ACC112 (cell line): ENCODE measurements around the gene UGT2B28.
"Not testable (repeated sequence)": the region's sequence is repeated elsewhere in the genome, so short reads cannot be mapped to it uniquely, and the experiment has no call there.

Experiments
- H2AFZ ChIP-seq: fragments of 200-600 bp; sonication (generic); one replicate; pipeline ENCODE4 v1.6.0; 2017; ENCODE audit warnings: antibody characterized with exemption, low read length; ENCODE audit not compliant: unreplicated experiment
- H3K27ac ChIP-seq: fragments of 200-600 bp; sonication (generic); 2 replicates; pipeline ENCODE4 v1.5.1; 2014; ENCODE audit warnings: low read depth, mild to moderate bottlenecking, antibody characterized with exemption, low read length, moderate library complexity
- H3K27me3 ChIP-seq: fragments of 200-600 bp; sonication (generic); 2 replicates; pipeline ENCODE4 v1.6.1; 2014; ENCODE audit warnings: mild to moderate bottlenecking, antibody characterized with exemption, low read length, moderate library complexity, mixed read lengths; ENCODE audit not compliant: insufficient read depth
- H3K36me3 ChIP-seq: fragments of 200-600 bp; sonication (generic); 2 replicates; pipeline ENCODE4 v1.6.1; 2016; ENCODE audit warnings: mild to moderate bottlenecking, antibody characterized with exemption, low read length, moderate library complexity, mixed read lengths; ENCODE audit not compliant: insufficient read depth
- H3K4me1 ChIP-seq: fragments of 200-600 bp; sonication (generic); one replicate; pipeline ENCODE4 v1.6.1; 2016; ENCODE audit warnings: low read length, mixed read lengths; ENCODE audit not compliant: insufficient read depth, unreplicated experiment, control insufficient read depth
- H3K4me3 ChIP-seq: fragments of 200-600 bp; sonication (generic); 2 replicates; pipeline ENCODE4 v1.5.1; 2014; ENCODE audit warnings: mild to moderate bottlenecking, low read depth, low read length
- H3K79me2 ChIP-seq: fragments of 200-600 bp; sonication (generic); one replicate; pipeline ENCODE4 v1.6.0; 2016; ENCODE audit warnings: low read length; ENCODE audit not compliant: control insufficient read depth, unreplicated experiment, insufficient read depth

The UGT2B28 gene

DNA sequence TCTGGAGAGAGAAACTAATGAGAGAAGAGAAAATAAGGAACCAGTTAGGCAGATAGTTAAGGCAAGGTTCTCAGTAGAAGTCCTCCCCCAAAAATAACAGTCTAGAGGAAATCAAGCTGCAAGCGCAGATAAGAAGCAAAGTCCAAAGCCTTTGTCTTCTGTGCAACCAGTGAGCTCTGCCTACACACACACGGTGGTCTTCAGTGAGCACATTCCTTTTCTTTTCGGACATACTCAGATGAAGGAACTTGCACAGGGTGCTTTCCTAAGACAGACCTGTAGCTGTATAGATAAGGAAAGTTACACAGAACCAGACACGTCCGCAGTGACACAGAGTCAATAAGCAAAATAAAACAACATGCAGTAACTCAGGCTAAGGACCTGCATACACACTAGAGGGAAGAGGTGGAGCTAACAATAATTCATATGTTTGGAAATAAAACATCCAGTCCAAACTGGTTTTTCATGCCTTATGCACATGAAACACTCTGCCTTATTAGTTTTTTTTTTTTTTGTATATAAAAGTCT, 29.3 kb downstream of the UGT2B28 start:
- not testable (repeated sequence) for H3K27me3 ChIP-seq, H3K4me3 ChIP-seq, H3K36me3 ChIP-seq, H2AFZ ChIP-seq, H3K4me1 ChIP-seq, H3K79me2 ChIP-seq, H3K27ac ChIP-seq

GRCh38 chr4:69310262-69310661, 30.0 kb downstream of the UGT2B28 start:
- H3K4me1 ChIP-seq, H3K79me2 ChIP-seq, H3K27ac ChIP-seq, H3K36me3 ChIP-seq, H3K4me3 ChIP-seq, H2AFZ ChIP-seq, H3K27me3 ChIP-seq: not testable (repeated sequence)

GRCh38 chr4:69317669-69318298, 37.5 kb downstream of the UGT2B28 start:
- H3K27ac ChIP-seq, H3K36me3 ChIP-seq, H2AFZ ChIP-seq, H3K79me2 ChIP-seq, H3K4me1 ChIP-seq, H3K4me3 ChIP-seq, H3K27me3 ChIP-seq: not testable (repeated sequence)

DNA sequence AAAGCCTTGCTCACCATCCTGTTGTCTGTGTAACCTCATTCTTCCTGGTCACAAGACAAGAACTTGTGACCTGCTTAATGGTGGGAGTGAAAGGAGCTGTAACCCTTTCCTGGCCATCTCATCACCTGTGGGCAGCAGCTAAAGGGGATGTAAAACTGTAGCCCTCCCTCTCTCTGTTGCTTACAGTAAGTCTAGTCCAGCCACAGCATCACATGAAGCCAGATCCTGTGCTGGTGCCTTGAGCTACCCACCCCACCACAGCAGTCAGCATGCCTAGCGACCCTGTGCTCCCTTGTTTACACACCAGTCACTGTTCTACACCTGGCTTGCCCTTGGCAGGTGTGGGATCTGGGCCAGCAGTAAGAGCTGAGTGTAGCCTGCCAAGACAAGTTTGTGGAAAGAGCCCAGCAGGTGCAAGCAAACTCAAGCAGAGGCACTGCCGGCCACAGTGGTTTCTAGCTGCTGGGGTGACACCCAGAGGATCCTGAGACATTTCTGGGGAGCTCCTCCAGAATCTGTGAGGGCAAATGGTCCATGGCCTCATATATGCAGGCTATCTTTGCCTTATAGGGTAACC, 41.0 kb downstream of the UGT2B28 start:
- Histone ChIP-seq H3K4me3 (no peak overlapping the region), H3K4me1 (no peaks in the 10 kb centered on the region), H2AFZ (no peak overlapping the region), H3K36me3 (no peaks in the 10 kb centered on the region), H3K79me2 (no peaks in the 10 kb centered on the region), H3K27me3 (no peaks in the 10 kb centered on the region), H3K27ac (no peak overlapping the region)

GRCh38 chr4:69322055-69322454, 41.8 kb downstream of the UGT2B28 start:
- Histone ChIP-seq H3K4me1 (no peaks in the 10 kb centered on the region), H3K36me3 (no peaks in the 10 kb centered on the region), H3K27me3 (no peaks in the 10 kb centered on the region), H3K79me2 (no peaks in the 10 kb centered on the region), H3K4me3 (no peak overlapping the region), H3K27ac (no peak overlapping the region), H2AFZ (no peak overlapping the region)

DNA sequence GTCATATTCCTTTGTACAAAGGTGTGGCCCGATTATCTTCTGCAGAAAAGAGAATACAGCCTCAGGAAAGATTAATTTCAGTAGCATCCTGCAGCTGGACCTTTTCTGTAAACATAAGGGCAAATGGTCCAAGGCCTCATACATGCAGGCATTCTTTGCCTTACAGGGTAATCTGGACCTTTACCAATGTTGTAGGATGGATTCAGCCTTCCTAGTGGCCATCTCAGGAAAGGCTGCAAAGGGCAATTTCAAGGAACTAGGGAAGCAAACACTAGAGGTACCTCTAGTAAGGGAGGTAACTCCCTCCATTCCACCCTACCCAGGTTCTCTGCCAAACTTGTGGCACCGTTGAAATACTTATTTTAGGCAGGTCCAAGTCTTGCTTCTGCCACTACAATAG, 43.0 kb downstream of the UGT2B28 start:
- H3K79me2 ChIP-seq: no peaks in the 10 kb centered on the region
- no peaks in the 10 kb centered on the region for H3K36me3 ChIP-seq
- H3K4me3 ChIP-seq: no peak overlapping the region
- no peaks in the 10 kb centered on the region for H3K27me3 ChIP-seq
- H2AFZ ChIP-seq: no peak overlapping the region
- no peak overlapping the region for H3K27ac ChIP-seq
- H3K4me1 ChIP-seq: no peaks in the 10 kb centered on the region

DNA sequence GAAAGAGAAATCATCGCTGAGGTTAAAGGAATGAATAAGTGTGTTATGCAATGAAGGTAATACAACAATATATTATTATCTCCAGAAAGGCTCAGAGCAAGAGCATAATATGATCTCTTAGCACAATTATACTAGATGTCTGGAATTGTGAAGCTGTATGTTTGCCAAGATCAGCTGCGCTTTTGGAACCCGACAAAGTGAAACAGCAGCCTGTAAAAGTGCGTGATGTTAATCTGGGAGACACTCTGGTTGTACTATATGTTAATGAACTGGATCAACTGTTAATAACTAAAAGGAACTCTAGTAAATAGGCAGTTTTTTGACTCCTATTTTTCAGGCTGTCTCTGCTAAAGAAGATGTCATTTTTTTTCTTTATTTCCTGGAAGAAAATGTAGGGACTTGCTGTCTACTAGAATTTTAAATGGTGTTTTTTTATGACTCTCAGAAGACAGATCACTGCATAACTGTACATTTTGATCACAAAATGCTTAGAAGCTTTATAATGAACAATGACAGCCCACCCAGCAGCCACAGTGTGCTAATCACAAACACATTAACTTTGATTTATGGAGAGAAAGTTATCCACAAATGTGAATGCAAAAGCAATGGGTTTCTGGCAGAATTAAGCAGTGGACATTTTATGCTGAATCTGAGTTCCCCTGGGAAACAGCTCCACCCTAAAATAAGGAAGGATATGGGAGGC, 50.2 kb downstream of the UGT2B28 start:
- no peaks in the 10 kb centered on the region for H3K4me1 ChIP-seq
- H3K4me3 ChIP-seq: no peak overlapping the region
- H2AFZ ChIP-seq: no peak overlapping the region
- H3K27me3 ChIP-seq: no peaks in the 10 kb centered on the region
- no peak overlapping the region for H3K27ac ChIP-seq
- no peaks in the 10 kb centered on the region for H3K79me2 ChIP-seq
- no peaks in the 10 kb centered on the region for H3K36me3 ChIP-seq

DNA sequence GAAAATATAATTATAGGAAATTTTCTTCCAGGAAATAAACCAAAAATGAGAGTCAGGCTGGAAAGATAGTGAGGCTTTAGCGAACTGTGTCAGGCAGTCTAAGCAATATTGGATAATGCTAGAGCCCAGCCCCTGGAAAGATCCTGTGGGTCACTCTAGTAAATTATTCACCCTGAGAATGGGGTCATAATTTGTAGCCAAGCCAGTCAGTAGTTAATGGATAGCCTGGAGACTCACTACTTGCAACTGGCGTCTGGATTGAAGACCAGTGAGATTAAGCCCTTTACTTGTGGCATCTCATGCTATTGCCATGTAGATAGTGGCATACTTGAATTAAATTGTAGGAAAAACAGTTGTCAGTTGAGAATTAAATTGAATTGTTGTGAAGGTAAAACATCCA, 51.0 kb downstream of the UGT2B28 start:
- not testable (repeated sequence) for H3K4me3 ChIP-seq, H3K4me1 ChIP-seq, H3K36me3 ChIP-seq, H3K79me2 ChIP-seq, H3K27ac ChIP-seq, H2AFZ ChIP-seq, H3K27me3 ChIP-seq

DNA sequence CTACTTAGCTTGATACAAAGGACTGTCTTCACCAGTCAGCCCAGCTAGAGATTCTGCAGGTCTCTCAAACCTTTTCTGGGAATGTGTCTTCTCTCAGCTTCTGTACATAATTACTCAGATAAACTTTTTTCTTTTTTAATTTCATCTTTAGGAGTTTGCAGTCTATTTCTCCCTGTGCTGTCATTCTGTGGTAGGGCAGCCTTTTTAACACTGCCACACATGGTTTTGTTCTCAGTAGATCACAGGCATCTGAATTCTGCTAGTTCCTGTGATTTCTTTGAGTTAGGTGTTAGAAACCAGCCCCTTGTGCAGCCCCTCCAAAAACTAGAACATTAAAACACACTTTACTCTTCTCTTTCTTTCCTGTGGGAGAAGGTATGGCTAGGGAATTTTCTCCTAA, 55.2 kb downstream of the UGT2B28 start:
- not testable (repeated sequence) for H3K27me3 ChIP-seq, H3K4me1 ChIP-seq, H3K79me2 ChIP-seq, H3K27ac ChIP-seq, H3K4me3 ChIP-seq, H2AFZ ChIP-seq, H3K36me3 ChIP-seq

DNA sequence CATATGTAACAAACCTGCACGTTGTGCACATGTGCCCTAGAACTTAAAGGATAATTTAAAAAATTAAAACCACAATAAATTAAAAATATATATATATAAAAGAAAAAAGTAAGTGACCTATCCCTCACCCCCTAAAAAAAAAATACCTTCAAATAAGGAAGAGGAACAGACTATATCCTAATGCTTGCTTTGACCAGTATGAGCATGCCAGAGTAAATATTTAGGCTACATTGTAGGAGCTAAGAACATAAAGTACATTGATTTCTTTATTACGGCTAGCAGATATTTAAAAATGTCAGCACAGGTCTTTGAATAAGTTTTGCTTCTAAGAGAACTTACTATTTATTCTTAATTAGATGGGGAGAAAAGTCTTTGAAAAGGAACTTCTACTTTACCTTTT, 62.8 kb downstream of the UGT2B28 start:
- H3K79me2 ChIP-seq, H3K36me3 ChIP-seq, H3K27ac ChIP-seq, H2AFZ ChIP-seq, H3K4me3 ChIP-seq, H3K27me3 ChIP-seq, H3K4me1 ChIP-seq: not testable (repeated sequence)
